Bronchial epithelial cell (primary cell): ENCODE results near the gene LRRN2. TPM values are rescaled to one million over a fixed set of nuclear protein-coding genes. Genes with fewer than 3 reads are reported as not detected.

Source experiments
- DNase-seq: peaks from one replicate; pipeline ENCODE4 v3.0.0-alpha.2; 2010; ENCODE audit warnings: low read depth
- FAIRE-seq: peaks from 2 replicates; lab custom pipeline; 2011; peaks lifted over from hg19 to GRCh38; lab: Jason Lieb, UNC
- H3K27me3 ChIP-seq: 2 replicates; pipeline ENCODE4 v1.5.1; 2011; ENCODE audit warnings: low read length; ENCODE audit not compliant: control insufficient read depth, insufficient read depth
- H3K36me3 ChIP-seq: 2 replicates; pipeline ENCODE4 v1.5.1; 2011; ENCODE audit warnings: low read length; ENCODE audit not compliant: control insufficient read depth, insufficient read depth
- H3K4me3 ChIP-seq: 2 replicates; pipeline ENCODE4 v1.5.1; 2011; ENCODE audit warnings: mild to moderate bottlenecking, low read depth, low read length, control low read depth
- CTCF ChIP-seq: IDR thresholded peaks from 2 replicates; pipeline ENCODE4 v1.5.1; 2011; ENCODE audit warnings: mild to moderate bottlenecking, moderate library complexity, low read length, control low read depth, inconsistent platforms; ENCODE audit not compliant: insufficient read depth, severe bottlenecking
- total RNA-seq: library from RNA; depleted of rRNA; stranded (reverse); fragments of >200 nt; gene quantifications from 2 replicates; pipeline ENCODE4 v1.2.1, GENCODE V29; 2014

The LRRN2 gene
- total RNA-seq, 1 donor from 2014 or later: not detected

- Histone ChIP-seq H3K4me3 (no peak overlapping the region), H3K36me3 (no peaks in the 10 kb centered on the region), H3K27me3 (peaks cover 9% of the 10 kb centered on the region)
- DNase-seq (no peak), FAIRE-seq (no peak)
- TF ChIP-seq CTCF: no peak
Measured at GRCh38 chr1:204676043-204676442, 9.5 kb downstream of the LRRN2 start.

- no peak for DNase-seq
- TF ChIP-seq CTCF: no peak
- FAIRE-seq: no peak
- peaks cover 10% of the 10 kb centered on the region for H3K27me3 ChIP-seq
- H3K4me3 ChIP-seq: no peak overlapping the region
- H3K36me3 ChIP-seq: no peaks in the 10 kb centered on the region
Measured at GRCh38 chr1:204673909-204674649, 11.5 kb downstream of the LRRN2 start.

- H3K4me3 ChIP-seq: no peak overlapping the region
- FAIRE-seq: no peak
- TF ChIP-seq CTCF: no peak
- H3K36me3 ChIP-seq: no peaks in the 10 kb centered on the region
- peaks cover 10% of the 10 kb centered on the region for H3K27me3 ChIP-seq
- no peak for DNase-seq
Measured at GRCh38 chr1:204673209-204673608, 12.3 kb downstream of the LRRN2 start.

GRCh38 chr1:204672482-204673121 lies 12.9 kb downstream of the LRRN2 start:
- peaks cover 8% of the 10 kb centered on the region for H3K27me3 ChIP-seq
- FAIRE-seq: no peak

GRCh38 chr1:204672069-204672468 lies 13.5 kb downstream of the LRRN2 start:
- no peak for DNase-seq

More at GRCh38 chr1:204672482-204673121, 12.9 kb downstream of the LRRN2 start:
- TF ChIP-seq CTCF: no peak
- no peak for DNase-seq
- Histone ChIP-seq H3K4me3 (no peak overlapping the region), H3K36me3 (no peaks in the 10 kb centered on the region)

More at GRCh38 chr1:204672069-204672468, 13.5 kb downstream of the LRRN2 start:
- Histone ChIP-seq H3K36me3 (no peaks in the 10 kb centered on the region), H3K27me3 (peaks cover 6% of the 10 kb centered on the region), H3K4me3 (no peak overlapping the region)
- no peak for FAIRE-seq
- no peak for TF ChIP-seq CTCF
